ENCODE results near the gene FOXL2. TPM values are rescaled to one million over a fixed set of nuclear protein-coding genes. Genes with fewer than 3 reads are reported as not detected.

FOXL2 gene
- total RNA-seq = not detected

- Mint-ChIP-seq H3K27me3 (ENCODE audit: low read depth) (peaks cover 82% of the 10 kb centered on the region), H3K27ac (no peak within 1 kb of the TSS), H3K36me3 (ENCODE audit: low read depth) (peaks cover 4% of the 10 kb centered on the region), H3K4me3 (peak within 1 kb of the TSS; percentile 49), H3K9me3 (ENCODE audit: insufficient read depth) (no peaks in the 10 kb centered on the region), H3K4me1 (ENCODE audit: low read depth) (peaks cover 34% of the 10 kb centered on the region)
- POLR2A ChIA-PET = no interaction called here
- DNase-seq = no peak
- CTCF ChIA-PET = interaction anchor here (0.8 to 1.3 kb wide), 4 partner anchors 11 to 465 kb away, joined by 3 to 5 read pairs (median 4); no protein-coding TSS in a partner anchor
- ATAC-seq = no peak
Measured at GRCh38 chr3:138946663-138947494, at the start of gene FOXL2, which contains the start of gene FOXL2NB. TSS of gene FOXL2 (minus strand) at chr3:138947137. CDS start at chr3:138946722, 415 bp downstream. TSS of gene FOXL2NB (plus strand) at chr3:138947217. CDS start at chr3:138947365, 148 bp downstream.

GRCh38 chr3:138995706-138996105, 48.8 kb upstream of the FOXL2 start:
- Mint-ChIP-seq H3K27ac (no peak overlapping the region), H3K9me3 (ENCODE audit: insufficient read depth) (no peaks in the 10 kb centered on the region), H3K36me3 (ENCODE audit: low read depth) (no peaks in the 10 kb centered on the region), H3K4me1 (ENCODE audit: low read depth) (no peaks in the 10 kb centered on the region), H3K4me3 (no peak overlapping the region), H3K27me3 (ENCODE audit: low read depth) (peaks cover 16% of the 10 kb centered on the region)
- DNase-seq = no peak
- no peak for ATAC-seq
- ChIA-PET CTCF (no interaction called here), POLR2A (no interaction called here)

GRCh38 chr3:138987181-138987580, 40.2 kb upstream of the FOXL2 start:
- POLR2A ChIA-PET = no interaction called here
- no peaks in the 10 kb centered on the region for H3K27me3 Mint-ChIP-seq (ENCODE audit: low read depth)
- no peaks in the 10 kb centered on the region for H3K36me3 Mint-ChIP-seq (ENCODE audit: low read depth)
- CTCF ChIA-PET = no interaction called here
- no peaks in the 10 kb centered on the region for H3K4me1 Mint-ChIP-seq (ENCODE audit: low read depth)
- no peak for DNase-seq
- no peaks in the 10 kb centered on the region for H3K9me3 Mint-ChIP-seq (ENCODE audit: insufficient read depth)
- no peak overlapping the region for H3K4me3 Mint-ChIP-seq
- no peak for ATAC-seq
- H3K27ac Mint-ChIP-seq = no peak overlapping the region

GRCh38 chr3:138985932-138986331, 39.0 kb upstream of the FOXL2 start:
- H3K4me3 Mint-ChIP-seq = no peak overlapping the region
- POLR2A ChIA-PET = no interaction called here
- CTCF ChIA-PET = no interaction called here
- H3K9me3 Mint-ChIP-seq (ENCODE audit: insufficient read depth) = no peaks in the 10 kb centered on the region
- no peaks in the 10 kb centered on the region for H3K4me1 Mint-ChIP-seq (ENCODE audit: low read depth)
- ATAC-seq (no peak), DNase-seq (no peak)
- H3K27me3 Mint-ChIP-seq (ENCODE audit: low read depth) = no peaks in the 10 kb centered on the region
- H3K27ac Mint-ChIP-seq = no peak overlapping the region
- H3K36me3 Mint-ChIP-seq (ENCODE audit: low read depth) = no peaks in the 10 kb centered on the region

- Mint-ChIP-seq H3K27me3 (ENCODE audit: low read depth) (no peaks in the 10 kb centered on the region), H3K36me3 (ENCODE audit: low read depth) (no peaks in the 10 kb centered on the region), H3K9me3 (ENCODE audit: insufficient read depth) (no peaks in the 10 kb centered on the region), H3K4me1 (ENCODE audit: low read depth) (no peaks in the 10 kb centered on the region), H3K4me3 (no peak overlapping the region), H3K27ac (no peak overlapping the region)
- CTCF ChIA-PET = no interaction called here
- no peak for ATAC-seq
- POLR2A ChIA-PET = no interaction called here
- no peak for DNase-seq
Measured at GRCh38 chr3:138984816-138985215, 37.9 kb upstream of the FOXL2 start.

GRCh38 chr3:138976047-138976446, 29.1 kb upstream of the FOXL2 start:
- ChIA-PET CTCF (no interaction called here), POLR2A (no interaction called here)
- H3K36me3 Mint-ChIP-seq (ENCODE audit: low read depth) = no peaks in the 10 kb centered on the region

GRCh38 chr3:138975351-138975750, 28.4 kb upstream of the FOXL2 start:
- Mint-ChIP-seq H3K36me3 (ENCODE audit: low read depth) (no peaks in the 10 kb centered on the region), H3K27ac (no peak overlapping the region), H3K27me3 (ENCODE audit: low read depth) (peaks cover 3% of the 10 kb centered on the region), H3K9me3 (ENCODE audit: insufficient read depth) (no peaks in the 10 kb centered on the region), H3K4me3 (no peak overlapping the region), H3K4me1 (ENCODE audit: low read depth) (no peaks in the 10 kb centered on the region)
- ChIA-PET POLR2A (no interaction called here), CTCF (no interaction called here)
- DNase-seq = no peak
- no peak for ATAC-seq

More at GRCh38 chr3:138976047-138976446, 29.1 kb upstream of the FOXL2 start:
- no peak for DNase-seq
- ATAC-seq = no peak
- Mint-ChIP-seq H3K4me3 (no peak overlapping the region), H3K27me3 (ENCODE audit: low read depth) (peaks cover 3% of the 10 kb centered on the region), H3K9me3 (ENCODE audit: insufficient read depth) (no peaks in the 10 kb centered on the region), H3K27ac (no peak overlapping the region), H3K4me1 (ENCODE audit: low read depth) (no peaks in the 10 kb centered on the region)

- Mint-ChIP-seq H3K27me3 (ENCODE audit: low read depth) (peaks cover 8% of the 10 kb centered on the region), H3K9me3 (ENCODE audit: insufficient read depth) (no peaks in the 10 kb centered on the region), H3K4me3 (no peak overlapping the region), H3K36me3 (ENCODE audit: low read depth) (no peaks in the 10 kb centered on the region), H3K27ac (no peak overlapping the region), H3K4me1 (ENCODE audit: low read depth) (no peaks in the 10 kb centered on the region)
- POLR2A ChIA-PET = no interaction called here
- CTCF ChIA-PET = no interaction called here
- ATAC-seq = no peak
- no peak for DNase-seq
Measured at GRCh38 chr3:138974462-138974861, 27.5 kb upstream of the FOXL2 start.

- no peak for DNase-seq
- Mint-ChIP-seq H3K27me3 (ENCODE audit: low read depth) (peaks cover 7% of the 10 kb centered on the region), H3K36me3 (ENCODE audit: low read depth) (no peaks in the 10 kb centered on the region), H3K4me1 (ENCODE audit: low read depth) (no peaks in the 10 kb centered on the region), H3K27ac (no peak overlapping the region), H3K4me3 (no peak overlapping the region), H3K9me3 (ENCODE audit: insufficient read depth) (no peaks in the 10 kb centered on the region)
- POLR2A ChIA-PET = no interaction called here
- ATAC-seq = no peak
- CTCF ChIA-PET = interaction anchor here (0.8 to 1.8 kb wide), 2 partner anchors 50 to 57 kb away, joined by 3 to 5 read pairs; no protein-coding TSS in a partner anchor
Measured at GRCh38 chr3:138972941-138973340, 26.0 kb upstream of the FOXL2 start.

GRCh38 chr3:138971766-138972320, 24.9 kb upstream of the FOXL2 start:
- no peak for ATAC-seq
- peaks cover 7% of the 10 kb centered on the region for H3K27me3 Mint-ChIP-seq (ENCODE audit: low read depth)
- ChIA-PET POLR2A (no interaction called here), CTCF (interaction anchor here (0.8 to 1.8 kb wide), 2 partner anchors 49 to 56 kb away, joined by 3 to 5 read pairs; no protein-coding TSS in a partner anchor)
- H3K9me3 Mint-ChIP-seq (ENCODE audit: insufficient read depth) = no peaks in the 10 kb centered on the region
- H3K36me3 Mint-ChIP-seq (ENCODE audit: low read depth) = no peaks in the 10 kb centered on the region
- no peak overlapping the region for H3K4me3 Mint-ChIP-seq
- no peak for DNase-seq
- H3K4me1 Mint-ChIP-seq (ENCODE audit: low read depth) = no peaks in the 10 kb centered on the region
- H3K27ac Mint-ChIP-seq = no peak overlapping the region

- H3K4me1 Mint-ChIP-seq (ENCODE audit: low read depth) = peaks cover 15% of the 10 kb centered on the region
- ChIA-PET CTCF (no interaction called here), POLR2A (no interaction called here)
- H3K4me3 Mint-ChIP-seq = no peak overlapping the region
- H3K27me3 Mint-ChIP-seq (ENCODE audit: low read depth) = peaks cover 27% of the 10 kb centered on the region
- H3K27ac Mint-ChIP-seq = no peak overlapping the region
- no peaks in the 10 kb centered on the region for H3K9me3 Mint-ChIP-seq (ENCODE audit: insufficient read depth)
- no peaks in the 10 kb centered on the region for H3K36me3 Mint-ChIP-seq (ENCODE audit: low read depth)
- no peak for DNase-seq
- no peak for ATAC-seq
Measured at GRCh38 chr3:138964923-138965322, 18.0 kb upstream of the FOXL2 start.

- H3K27me3 Mint-ChIP-seq (ENCODE audit: low read depth) = peaks cover 27% of the 10 kb centered on the region
- H3K4me3 Mint-ChIP-seq = no peak overlapping the region
- CTCF ChIA-PET = no interaction called here
- POLR2A ChIA-PET = no interaction called here
- DNase-seq (no peak), ATAC-seq (no peak)
- no peak overlapping the region for H3K27ac Mint-ChIP-seq
- H3K4me1 Mint-ChIP-seq (ENCODE audit: low read depth) = peaks cover 15% of the 10 kb centered on the region
- no peaks in the 10 kb centered on the region for H3K36me3 Mint-ChIP-seq (ENCODE audit: low read depth)
- H3K9me3 Mint-ChIP-seq (ENCODE audit: insufficient read depth) = no peaks in the 10 kb centered on the region
Measured at GRCh38 chr3:138964264-138964663, 17.3 kb upstream of the FOXL2 start.

All from activated CD8-positive, alpha-beta T cell treated with anti-CD3 and anti-CD28 coated beads, Interleukin-2, amount 10 ng/mL, durations not matched to agents 7 days and 5 days (primary cell).